ENCODE results near the gene UROS.

- TF ChIP-seq CTCF (IDR thresholded peaks at IDR 0.05; ENCODE audit: low read depth, low read length) (no peak), EZH2phosphoT487 (IDR thresholded peaks at IDR 0.05; ENCODE audit: low read depth) (no peak)
Measured at GRCh38 chr10:125774581-125775191, 48.4 kb downstream of the UROS start.

Data from OCI-LY3 (cell line).